ENCODE results near the gene SHISA9.

SHISA9 gene

DNA sequence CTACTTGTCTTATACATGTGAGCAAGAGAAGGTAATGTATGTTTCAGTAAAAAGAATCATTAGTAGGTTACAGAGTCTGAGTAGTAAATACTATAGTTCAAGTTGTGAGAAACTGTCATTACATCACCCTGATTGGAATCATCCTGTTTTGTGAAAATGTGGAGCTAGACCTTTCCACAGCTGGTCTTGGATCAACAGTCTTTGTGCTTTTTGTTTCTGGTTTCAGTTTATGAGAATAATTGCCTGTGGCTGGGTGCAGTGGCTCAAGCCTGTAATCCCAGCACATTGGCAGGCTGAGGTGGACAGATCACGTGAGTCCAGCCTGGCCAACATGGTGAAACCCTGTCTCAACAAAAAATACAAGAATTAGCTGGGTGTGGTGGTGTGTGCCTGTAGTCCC is 19.7 kb upstream of the SHISA9 start:
- TF ChIP-seq GATA1 (IDR thresholded peaks at IDR 0.05; ENCODE audit: low read depth, low read length) (no peak), POLR2A (IDR thresholded peaks at IDR 0.05; ENCODE audit: low read length) (no peak)

DNA sequence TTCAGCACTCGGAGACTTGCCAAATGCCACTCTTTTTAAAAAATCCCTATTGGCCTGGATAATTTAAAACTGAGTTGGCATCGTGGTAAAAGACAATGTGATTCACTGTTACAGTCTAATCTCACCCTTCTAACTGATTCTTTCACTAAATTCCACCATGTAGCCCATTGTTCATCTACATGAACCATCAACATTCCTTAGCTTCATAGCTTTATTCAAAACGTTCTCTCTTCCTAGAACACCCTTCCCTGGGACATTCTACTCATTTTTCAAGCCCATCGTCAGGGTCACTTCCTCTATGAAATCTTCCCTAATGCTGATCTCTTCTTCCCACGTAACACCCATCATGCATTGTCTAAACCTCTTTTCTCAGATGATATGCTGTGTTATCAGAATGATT is 15.7 kb upstream of the SHISA9 start:
- no peak for DNase-seq
- no peak for TF ChIP-seq GATA1 (IDR thresholded peaks at IDR 0.05; ENCODE audit: low read depth, low read length)
- TF ChIP-seq POLR2A (IDR thresholded peaks at IDR 0.05; ENCODE audit: low read length): no peak

More for the DNA sequence above, 19.7 kb upstream of the SHISA9 start:
- no peak for DNase-seq

DNA sequence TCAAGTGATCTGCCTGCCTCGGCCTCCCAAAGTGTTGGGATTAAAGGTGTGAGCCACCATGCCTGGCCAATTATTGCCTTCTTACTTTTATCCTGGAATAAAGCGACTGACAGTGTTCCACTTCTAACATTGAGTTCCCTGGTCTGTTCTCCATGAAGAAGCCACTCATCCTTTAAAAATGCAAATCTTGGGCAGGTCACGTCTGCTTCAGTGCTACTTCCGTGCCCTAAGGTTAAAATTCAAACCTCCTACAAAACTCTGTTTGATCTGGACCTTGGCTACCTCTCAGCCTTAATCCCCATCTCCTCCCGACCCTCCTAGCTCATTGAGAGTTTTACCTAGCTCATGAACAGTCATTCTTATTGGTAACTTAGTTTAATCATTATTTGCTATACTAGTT is 9.6 kb upstream of the SHISA9 start:
- TF ChIP-seq POLR2A (IDR thresholded peaks at IDR 0.05; ENCODE audit: low read length): no peak
- TF ChIP-seq GATA1 (IDR thresholded peaks at IDR 0.05; ENCODE audit: low read depth, low read length): no peak
- no peak for DNase-seq

DNA sequence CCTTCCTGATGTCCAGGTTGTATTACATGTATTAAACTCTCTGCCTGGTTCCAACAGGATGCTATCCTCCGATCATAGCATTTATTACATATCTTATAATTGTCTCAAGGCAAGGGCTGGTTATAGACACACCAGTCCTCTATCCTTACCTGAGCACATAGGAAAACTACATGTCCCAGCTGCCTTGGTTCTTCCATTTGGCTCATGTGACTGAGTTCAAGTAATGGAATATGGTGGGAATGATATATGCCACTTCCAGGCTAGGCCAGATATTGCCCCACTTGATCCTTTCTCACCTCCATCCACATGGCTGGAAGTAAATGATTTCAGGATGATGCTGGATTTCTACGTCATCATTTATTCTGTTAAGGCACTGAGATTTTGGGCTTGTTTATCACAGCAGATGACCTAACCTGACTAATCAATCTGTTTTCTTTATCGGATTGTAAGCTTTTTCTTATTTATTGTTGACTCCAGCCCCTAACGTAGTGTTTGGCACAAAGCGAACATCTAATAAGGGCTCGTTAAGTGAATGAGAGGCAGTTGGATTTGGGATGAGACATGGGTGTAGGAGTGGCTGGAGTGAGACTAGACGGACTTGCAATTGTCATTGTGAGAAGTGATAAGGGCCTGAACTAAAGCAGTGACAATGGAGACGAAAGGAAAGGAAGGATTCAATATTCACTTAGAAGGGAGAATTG is 8.2 kb upstream of the SHISA9 start:
- TF ChIP-seq GATA1 (IDR thresholded peaks at IDR 0.05; ENCODE audit: low read depth, low read length): no peak
- no peak for TF ChIP-seq POLR2A (IDR thresholded peaks at IDR 0.05; ENCODE audit: low read length)
- DNase-seq: no peak

DNA sequence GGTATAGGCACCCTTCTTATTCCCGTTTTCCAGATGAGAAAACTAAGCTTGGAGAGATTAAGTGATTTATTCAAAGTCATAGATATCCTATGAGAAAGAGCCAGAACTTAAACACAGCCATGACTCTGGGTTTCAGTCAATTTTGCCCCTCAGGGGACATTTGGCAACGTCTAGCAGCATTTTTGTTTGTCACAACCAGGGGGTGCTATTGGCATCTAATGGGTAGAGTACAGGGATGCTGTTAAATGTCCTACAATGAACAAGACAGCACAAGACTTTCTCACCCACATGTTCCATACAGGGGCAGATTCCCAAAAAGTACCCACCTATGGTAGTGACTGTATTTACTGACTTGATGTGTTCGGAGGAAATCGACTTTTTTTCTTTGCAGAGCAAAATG is 4.8 kb upstream of the SHISA9 start:
- TF ChIP-seq POLR2A (IDR thresholded peaks at IDR 0.05; ENCODE audit: low read length): no peak
- no peak for TF ChIP-seq GATA1 (IDR thresholded peaks at IDR 0.05; ENCODE audit: low read depth, low read length)
- DNase-seq: peak; percentile 35 to 49

DNA sequence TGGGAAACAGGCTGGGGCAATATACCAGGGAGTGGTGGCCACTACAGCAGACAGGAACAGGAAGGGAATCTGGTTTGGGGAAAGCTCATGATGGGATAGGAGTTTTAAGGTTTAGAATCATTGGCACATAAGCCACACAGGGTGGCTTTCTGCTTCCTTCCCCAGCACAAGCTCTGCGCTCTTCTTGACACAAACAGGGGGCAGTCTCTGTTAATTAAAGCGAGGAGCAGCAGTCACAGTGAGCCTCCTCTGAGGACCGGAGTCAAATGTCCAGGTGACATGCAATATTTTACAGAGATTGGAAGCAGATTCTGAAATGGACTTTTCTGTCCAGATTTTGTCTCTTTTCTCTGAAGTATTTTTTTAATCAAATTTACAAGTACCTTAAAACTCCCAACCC is 2.8 kb upstream of the SHISA9 start:
- TF ChIP-seq GATA1 (IDR thresholded peaks at IDR 0.05; ENCODE audit: low read depth, low read length): no peak
- no peak for TF ChIP-seq POLR2A (IDR thresholded peaks at IDR 0.05; ENCODE audit: low read length)

DNA sequence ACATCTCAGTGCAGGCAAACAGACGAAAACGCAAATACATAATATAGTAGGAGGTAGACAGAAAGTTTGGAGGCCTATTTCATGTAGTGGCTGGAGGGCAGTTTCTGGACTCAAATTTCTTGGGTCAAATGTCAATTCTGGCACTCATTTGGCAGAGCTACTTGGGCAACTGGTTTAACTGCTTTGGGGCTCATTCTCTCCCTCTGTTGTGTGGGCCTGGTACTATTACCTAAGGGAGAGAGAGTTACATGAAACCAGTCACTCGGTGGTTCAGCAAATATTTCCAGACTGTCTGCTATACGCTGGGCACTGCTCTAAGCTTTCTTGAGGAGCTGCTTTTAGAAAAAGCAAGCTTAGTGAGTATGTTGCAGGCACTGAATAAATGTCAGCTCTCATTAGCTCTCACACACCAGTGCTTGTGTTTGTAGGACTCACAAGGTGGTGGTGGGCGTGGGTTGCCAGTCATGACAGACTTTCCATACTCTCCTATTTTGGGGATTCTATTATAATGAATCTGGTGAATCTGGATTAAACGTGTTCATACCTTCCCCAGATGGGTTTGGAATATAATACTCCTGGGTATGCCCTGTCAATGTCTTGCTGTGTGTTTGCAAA is 1.8 kb upstream of the SHISA9 start:
- TF ChIP-seq GATA1 (IDR thresholded peaks at IDR 0.05; ENCODE audit: low read depth, low read length) (no peak), POLR2A (IDR thresholded peaks at IDR 0.05; ENCODE audit: low read length) (no peak)
- DNase-seq: no peak

More for the DNA sequence above, 2.8 kb upstream of the SHISA9 start:
- DNase-seq: no peak

DNA sequence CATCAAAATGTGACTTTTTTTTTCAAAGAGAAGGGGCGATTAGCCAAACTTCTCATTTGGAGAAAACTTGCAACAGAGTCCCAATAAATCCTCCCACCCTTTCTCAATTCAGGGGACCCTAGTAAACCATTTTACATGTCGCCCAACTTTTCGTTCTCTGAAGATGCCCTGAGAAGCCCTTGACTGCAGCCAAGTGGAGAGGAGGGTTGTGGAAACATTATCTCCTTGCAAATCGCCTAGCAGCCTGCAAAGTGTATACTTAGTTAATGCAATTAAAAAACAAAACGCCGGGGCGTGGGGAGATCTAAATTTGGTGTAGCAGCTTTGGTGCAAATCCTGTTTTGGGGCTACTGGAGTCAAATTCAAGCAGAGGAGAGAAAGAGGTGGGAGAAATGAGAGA is 1.2 kb upstream of the SHISA9 start:
- TF ChIP-seq POLR2A (IDR thresholded peaks at IDR 0.05; ENCODE audit: low read length) (no peak), GATA1 (IDR thresholded peaks at IDR 0.05; ENCODE audit: low read depth, low read length) (no peak)
- no peak for DNase-seq

DNA sequence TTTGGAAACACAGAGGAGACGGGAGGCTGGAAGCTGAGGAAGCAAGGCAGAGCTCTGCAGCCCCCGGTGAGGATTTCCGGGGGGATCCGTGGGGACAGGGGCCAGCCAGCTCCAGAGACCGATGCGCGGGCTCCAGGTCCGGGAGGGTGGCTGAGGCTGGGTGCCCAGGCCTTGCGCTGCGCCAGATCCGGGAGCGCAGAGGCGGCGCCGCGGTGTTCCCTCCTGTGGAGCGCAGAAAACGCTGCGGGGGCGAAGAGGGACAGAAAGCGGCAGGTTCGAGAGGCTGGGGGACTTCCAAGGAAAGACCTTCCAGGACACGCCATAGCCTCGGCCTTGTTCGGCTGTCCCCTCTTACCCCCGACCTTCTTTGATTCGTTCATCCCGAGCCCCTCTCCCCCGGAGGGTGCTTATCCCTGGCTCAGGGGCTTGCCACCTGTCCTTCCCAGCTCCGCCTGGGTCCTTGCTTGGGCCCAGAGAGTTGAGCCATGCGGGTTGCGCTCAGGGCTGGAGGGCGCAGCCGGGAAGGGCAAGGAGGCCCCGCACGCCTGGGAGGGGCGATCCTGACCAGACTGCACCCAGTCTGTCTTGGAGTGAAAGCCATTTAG is 697 bp upstream of the SHISA9 start:
- DNase-seq: no peak
- TF ChIP-seq GATA1 (IDR thresholded peaks at IDR 0.05; ENCODE audit: low read depth, low read length) (no peak), POLR2A (IDR thresholded peaks at IDR 0.05; ENCODE audit: low read length) (no peak)

DNA sequence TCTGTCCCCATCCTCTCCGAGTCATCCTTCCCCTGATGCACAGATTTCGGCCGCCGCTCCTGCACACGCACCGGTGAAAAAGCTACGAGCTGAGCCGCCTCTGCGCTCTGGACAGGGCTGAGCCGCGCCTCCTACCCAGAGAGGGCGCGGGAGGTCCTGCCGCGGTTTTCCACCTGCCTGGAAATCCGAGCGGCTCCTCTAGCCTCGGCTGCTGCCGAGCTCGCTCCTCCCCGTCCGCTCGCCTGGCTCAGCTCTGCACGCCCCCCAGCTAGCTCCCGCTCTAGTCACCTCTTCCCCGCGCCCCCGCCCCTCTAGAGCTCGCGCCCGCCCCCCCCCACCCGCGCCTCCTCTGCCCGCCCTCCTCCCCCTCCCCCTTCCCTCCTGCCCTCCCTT is 198 bp upstream of the SHISA9 start:
- TF ChIP-seq POLR2A (IDR thresholded peaks at IDR 0.05; ENCODE audit: low read length) (no peak), GATA1 (IDR thresholded peaks at IDR 0.05; ENCODE audit: low read depth, low read length) (no peak)
- no peak for DNase-seq

DNA sequence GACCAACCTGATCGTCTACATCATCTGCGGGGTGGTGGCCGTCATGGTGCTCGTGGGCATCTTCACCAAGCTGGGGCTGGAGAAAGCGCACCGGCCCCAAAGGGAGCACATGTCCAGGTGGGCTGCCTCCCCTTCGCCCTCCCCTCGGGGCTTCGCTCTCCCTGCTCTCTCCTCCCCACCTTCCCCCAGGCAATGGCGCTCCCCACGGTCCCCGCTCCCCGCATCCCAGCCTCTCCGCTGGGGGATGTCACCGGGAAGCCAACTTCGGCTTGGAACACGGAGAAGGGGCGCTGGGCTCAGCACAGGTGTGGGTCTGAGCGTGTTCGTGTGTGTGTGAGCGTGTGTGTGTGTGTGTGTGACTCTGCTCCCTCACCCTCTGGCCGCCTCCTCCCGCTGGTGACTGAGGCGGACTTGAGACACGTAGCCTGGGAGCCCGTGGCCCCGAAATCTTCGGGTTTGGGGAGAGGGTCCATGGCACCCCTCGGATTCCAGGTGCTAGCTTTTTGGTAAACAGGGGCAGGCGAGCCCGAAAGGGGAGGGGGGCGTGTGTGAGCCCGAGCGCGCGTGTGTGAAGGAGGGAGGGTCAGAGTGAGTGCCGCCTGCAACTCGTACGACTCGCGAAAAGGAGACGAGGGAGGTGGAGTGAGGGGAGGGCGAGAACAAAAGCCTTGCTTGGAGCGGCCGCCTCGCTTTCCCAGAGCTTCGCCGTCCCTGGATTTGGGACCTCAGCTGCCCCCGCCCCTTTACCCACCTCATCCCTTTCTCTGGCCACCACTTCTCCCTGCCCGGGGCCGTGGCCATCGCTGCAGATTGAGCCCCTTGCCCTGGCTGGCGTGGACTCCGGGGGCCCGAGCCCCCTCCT is 1.3 kb downstream of the SHISA9 start:
- TF ChIP-seq POLR2A (IDR thresholded peaks at IDR 0.05; ENCODE audit: low read length) (no peak), GATA1 (IDR thresholded peaks at IDR 0.05; ENCODE audit: low read depth, low read length) (no peak)
- DNase-seq: no peak

DNA sequence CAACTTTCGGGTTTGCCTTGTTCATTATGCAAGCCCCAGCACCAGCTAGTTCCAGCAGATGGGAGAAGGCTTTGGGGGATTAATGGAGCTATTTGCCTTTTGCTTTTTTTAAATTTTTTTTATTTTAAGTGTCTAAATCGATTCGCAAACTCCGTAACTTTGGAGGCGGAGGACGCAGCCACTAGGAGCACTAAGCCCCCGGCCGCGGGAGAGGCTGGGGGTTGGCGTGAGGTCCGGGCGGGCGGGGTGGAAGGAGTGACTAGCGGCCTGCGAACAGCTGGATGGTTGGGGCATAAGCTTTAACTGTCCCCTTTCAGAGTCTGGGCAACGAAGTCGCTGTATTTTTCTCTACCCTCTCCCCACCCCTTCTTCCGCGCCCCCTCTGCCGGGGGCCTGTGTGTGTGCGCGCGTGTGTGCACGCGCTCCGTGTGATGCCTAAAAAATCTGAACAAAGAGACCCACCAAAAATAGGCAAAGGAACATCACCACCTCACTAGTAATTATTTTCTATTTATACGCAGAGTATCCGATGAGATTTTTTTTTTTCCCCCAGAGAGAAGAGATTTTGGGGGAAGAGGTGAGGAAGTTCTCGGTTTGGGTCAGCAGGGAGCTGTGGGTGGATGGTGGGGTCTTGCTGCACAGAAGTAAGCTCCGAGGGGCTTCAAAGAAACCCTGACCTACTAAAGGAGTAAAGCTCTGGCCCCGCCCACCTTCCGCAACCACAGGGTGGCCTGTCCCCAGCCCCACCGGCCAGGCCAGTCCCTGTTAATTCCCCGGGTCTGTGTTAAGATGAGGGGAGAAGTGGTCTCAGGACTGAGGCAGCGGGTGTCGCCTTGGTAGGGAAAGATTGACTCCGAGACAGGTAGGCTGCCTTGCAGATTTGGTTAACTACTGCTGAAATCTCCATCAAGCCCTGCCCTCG is 2.3 kb downstream of the SHISA9 start:
- DNase-seq: no peak
- TF ChIP-seq POLR2A (IDR thresholded peaks at IDR 0.05; ENCODE audit: low read length): no peak
- no peak for TF ChIP-seq GATA1 (IDR thresholded peaks at IDR 0.05; ENCODE audit: low read depth, low read length)

DNA sequence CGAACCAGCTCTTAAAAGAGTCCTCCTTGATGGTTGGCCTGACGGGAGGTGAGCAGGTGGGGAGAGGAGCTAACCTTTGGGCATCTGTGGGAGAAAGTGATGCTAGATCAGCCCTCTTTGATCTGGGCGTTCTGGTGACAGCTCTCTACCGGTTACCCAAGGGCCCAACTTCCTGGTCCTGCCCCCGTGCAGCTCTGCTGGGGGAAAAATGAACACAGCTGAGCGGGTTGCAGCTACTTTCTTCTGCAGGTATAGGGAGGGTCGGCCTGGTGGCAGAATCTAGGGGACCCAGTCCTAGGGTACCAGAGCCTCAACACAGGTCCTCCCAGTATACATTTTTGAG is 2.9 kb downstream of the SHISA9 start:
- TF ChIP-seq POLR2A (IDR thresholded peaks at IDR 0.05; ENCODE audit: low read length) (no peak), GATA1 (IDR thresholded peaks at IDR 0.05; ENCODE audit: low read depth, low read length) (no peak)

More for the DNA sequence above, 2.9 kb downstream of the SHISA9 start:
- DNase-seq: no peak

All from erythroblast (primary cell).